ENCODE measurements around the gene MMP23B.
"Not testable (repeated sequence)": the region's sequence is repeated elsewhere in the genome, so short reads cannot be mapped to it uniquely, and the experiment has no call there.

The MMP23B gene

GRCh38 chr1:1672181-1672965 is 40.4 kb downstream of the MMP23B start:
- no peak for DNase-seq
- Histone ChIP-seq H3K27ac (ENCODE audit: insufficient read depth in 1 of 2, low read depth in 1 of 2, low read length in 2 of 2, poor library complexity in 1 of 2, severe bottlenecking in 2 of 2) (no peak overlapping the region), H3K9me3 (ENCODE audit: control extremely low read depth in 1 of 5, control insufficient read depth in 4 of 5, insufficient read depth in 2 of 5, low read depth in 1 of 5, low read length in 4 of 5) (no peaks in the 10 kb centered on the region), H3K36me3 (ENCODE audit: control insufficient read depth in 4 of 4, insufficient read depth in 4 of 4, low read length in 3 of 4) (peaks cover 0 to 48% (median 23%) of the 10 kb centered on the region in 4 experiments), H3K4me3 (ENCODE audit: control insufficient read depth in 1 of 7, extremely low read depth in 1 of 7, insufficient read depth in 4 of 7, low read depth in 2 of 7, low read length in 6 of 7) (no peak overlapping the region), H3K4me1 (ENCODE audit: control extremely low read depth in 1 of 4, control insufficient read depth in 4 of 4, insufficient read depth in 4 of 4, low read length in 3 of 4) (peaks cover 0 to 2% (median 1%) of the 10 kb centered on the region in 4 experiments), H3K27me3 (replicated peaks in 2 of 5; ENCODE audit: control insufficient read depth in 4 of 5, insufficient read depth in 5 of 5, low read length in 4 of 5) (no peaks in the 10 kb centered on the region)
- CTCF ChIA-PET: no interaction called here
- 96% methylated on average over 23 of the region's 25 CpGs for WGBS (ENCODE audit: insufficient coverage)
- POLR2A ChIA-PET: no interaction called here

- DNase-seq; H3K4me3 ChIP-seq (ENCODE audit: control insufficient read depth in 1 of 7, extremely low read depth in 1 of 7, insufficient read depth in 4 of 7, low read depth in 2 of 7, low read length in 6 of 7); H3K9me3 ChIP-seq (ENCODE audit: control extremely low read depth in 1 of 5, control insufficient read depth in 4 of 5, insufficient read depth in 2 of 5, low read depth in 1 of 5, low read length in 4 of 5); CTCF ChIA-PET; POLR2A ChIA-PET; H3K27ac ChIP-seq (ENCODE audit: insufficient read depth in 1 of 2, low read depth in 1 of 2, low read length in 2 of 2, poor library complexity in 1 of 2, severe bottlenecking in 2 of 2); H3K27me3 ChIP-seq (replicated peaks in 2 of 5; ENCODE audit: control insufficient read depth in 4 of 5, insufficient read depth in 5 of 5, low read length in 4 of 5): not testable (repeated sequence)
- Histone ChIP-seq H3K4me1 (ENCODE audit: control extremely low read depth in 1 of 4, control insufficient read depth in 4 of 4, insufficient read depth in 4 of 4, low read length in 3 of 4) (peaks cover 0 to 21% (median 18%) of the 10 kb centered on the region in 4 experiments), H3K36me3 (ENCODE audit: control insufficient read depth in 4 of 4, insufficient read depth in 4 of 4, low read length in 3 of 4) (peaks cover 0 to 30% (median 18%) of the 10 kb centered on the region in 4 experiments)
- 100% methylated on average over 7 of the region's 21 CpGs for WGBS (ENCODE audit: insufficient coverage)
These were observed 42.8 kb downstream of the MMP23B start for GRCh38 chr1:1674806-1675205.

- WGBS (ENCODE audit: insufficient coverage): no CpG with 5 or more reads among the region's 18 CpGs
- H3K36me3 ChIP-seq (ENCODE audit: control insufficient read depth in 4 of 4, insufficient read depth in 4 of 4, low read length in 3 of 4): peaks cover 0 to 27% (median 17%) of the 10 kb centered on the region in 4 experiments
- H3K4me3 ChIP-seq (ENCODE audit: control insufficient read depth in 1 of 7, extremely low read depth in 1 of 7, insufficient read depth in 4 of 7, low read depth in 2 of 7, low read length in 6 of 7); CTCF ChIA-PET; POLR2A ChIA-PET; DNase-seq; H3K9me3 ChIP-seq (ENCODE audit: control extremely low read depth in 1 of 5, control insufficient read depth in 4 of 5, insufficient read depth in 2 of 5, low read depth in 1 of 5, low read length in 4 of 5); H3K27me3 ChIP-seq (replicated peaks in 2 of 5; ENCODE audit: control insufficient read depth in 4 of 5, insufficient read depth in 5 of 5, low read length in 4 of 5); H3K27ac ChIP-seq (ENCODE audit: insufficient read depth in 1 of 2, low read depth in 1 of 2, low read length in 2 of 2, poor library complexity in 1 of 2, severe bottlenecking in 2 of 2): not testable (repeated sequence)
- H3K4me1 ChIP-seq (ENCODE audit: control extremely low read depth in 1 of 4, control insufficient read depth in 4 of 4, insufficient read depth in 4 of 4, low read length in 3 of 4): peaks cover 0 to 21% (median 18%) of the 10 kb centered on the region in 4 experiments
These were observed 43.2 kb downstream of the MMP23B start for GRCh38 chr1:1675218-1675617.

- H3K9me3 ChIP-seq (ENCODE audit: control extremely low read depth in 1 of 5, control insufficient read depth in 4 of 5, insufficient read depth in 2 of 5, low read depth in 1 of 5, low read length in 4 of 5); H3K27ac ChIP-seq (ENCODE audit: insufficient read depth in 1 of 2, low read depth in 1 of 2, low read length in 2 of 2, poor library complexity in 1 of 2, severe bottlenecking in 2 of 2); CTCF ChIA-PET; POLR2A ChIA-PET; H3K27me3 ChIP-seq (replicated peaks in 2 of 5; ENCODE audit: control insufficient read depth in 4 of 5, insufficient read depth in 5 of 5, low read length in 4 of 5); DNase-seq; H3K4me3 ChIP-seq (ENCODE audit: control insufficient read depth in 1 of 7, extremely low read depth in 1 of 7, insufficient read depth in 4 of 7, low read depth in 2 of 7, low read length in 6 of 7): not testable (repeated sequence)
- WGBS (ENCODE audit: insufficient coverage): no CpG with 5 or more reads among the region's 21 CpGs
- H3K4me1 ChIP-seq (ENCODE audit: control extremely low read depth in 1 of 4, control insufficient read depth in 4 of 4, insufficient read depth in 4 of 4, low read length in 3 of 4): peaks cover 0 to 21% (median 18%) of the 10 kb centered on the region in 4 experiments
- H3K36me3 ChIP-seq (ENCODE audit: control insufficient read depth in 4 of 4, insufficient read depth in 4 of 4, low read length in 3 of 4): peaks cover 0 to 23% (median 19%) of the 10 kb centered on the region in 4 experiments
These were observed 44.1 kb downstream of the MMP23B start for GRCh38 chr1:1676087-1676486.

- H3K27ac ChIP-seq (ENCODE audit: insufficient read depth in 1 of 2, low read depth in 1 of 2, low read length in 2 of 2, poor library complexity in 1 of 2, severe bottlenecking in 2 of 2): peak overlapping the region; percentile 40 to 63
- CTCF ChIA-PET: interaction anchor here (0.9 to 1.7 kb wide), 3 partner anchors 8 to 57 kb away, joined by 3 to 5 read pairs (median 3); no protein-coding TSS in a partner anchor
- POLR2A ChIA-PET: interaction anchor here (0.6 kb wide), 1 partner anchor 50 kb away, joined by 3 read pairs; no protein-coding TSS in a partner anchor
These were observed 46.0 kb downstream of the MMP23B start for GRCh38 chr1:1677718-1678580.

GRCh38 chr1:1678581-1679380 is 46.8 kb downstream of the MMP23B start:
- peaks cover 0 to 21% (median 18%) of the 10 kb centered on the region in 4 experiments for H3K4me1 ChIP-seq (ENCODE audit: control extremely low read depth in 1 of 4, control insufficient read depth in 4 of 4, insufficient read depth in 4 of 4, low read length in 3 of 4)
- H3K36me3 ChIP-seq (ENCODE audit: control insufficient read depth in 4 of 4, insufficient read depth in 4 of 4, low read length in 3 of 4): peaks cover 0 to 17% (median 9%) of the 10 kb centered on the region in 4 experiments
- ChIA-PET POLR2A (no interaction called here), CTCF (interaction anchor here (0.9 to 1.7 kb wide), 3 partner anchors 9 to 58 kb away, joined by 3 to 5 read pairs (median 3); no protein-coding TSS in a partner anchor)
- no peaks in the 10 kb centered on the region for H3K27me3 ChIP-seq (replicated peaks in 2 of 5; ENCODE audit: control insufficient read depth in 4 of 5, insufficient read depth in 5 of 5, low read length in 4 of 5)
- peak overlapping the region in 2 of 7 experiments; percentile 11 to 13 for H3K4me3 ChIP-seq (ENCODE audit: control insufficient read depth in 1 of 7, extremely low read depth in 1 of 7, insufficient read depth in 4 of 7, low read depth in 2 of 7, low read length in 6 of 7)
- WGBS (ENCODE audit: insufficient coverage): 90% methylated on average over 22 of the region's 24 CpGs
- peak in 2 of 3 donors; percentile 39 to 47 for DNase-seq
- peak overlapping the region in 1 of 2 experiments; percentile 63 for H3K27ac ChIP-seq (ENCODE audit: insufficient read depth in 1 of 2, low read depth in 1 of 2, low read length in 2 of 2, poor library complexity in 1 of 2, severe bottlenecking in 2 of 2)
- no peaks in the 10 kb centered on the region for H3K9me3 ChIP-seq (ENCODE audit: control extremely low read depth in 1 of 5, control insufficient read depth in 4 of 5, insufficient read depth in 2 of 5, low read depth in 1 of 5, low read length in 4 of 5)

More at GRCh38 chr1:1677718-1678580, 46.0 kb downstream of the MMP23B start:
- H3K36me3 ChIP-seq (ENCODE audit: control insufficient read depth in 4 of 4, insufficient read depth in 4 of 4, low read length in 3 of 4): peaks cover 0 to 12% (median 8%) of the 10 kb centered on the region in 4 experiments
- 33% methylated on average over 31 of the region's 39 CpGs for WGBS (ENCODE audit: insufficient coverage)
- no peaks in the 10 kb centered on the region for H3K9me3 ChIP-seq (ENCODE audit: control extremely low read depth in 1 of 5, control insufficient read depth in 4 of 5, insufficient read depth in 2 of 5, low read depth in 1 of 5, low read length in 4 of 5)
- peak overlapping the region in 4 of 7 experiments; percentile 19 to 51 (median 26) for H3K4me3 ChIP-seq (ENCODE audit: control insufficient read depth in 1 of 7, extremely low read depth in 1 of 7, insufficient read depth in 4 of 7, low read depth in 2 of 7, low read length in 6 of 7)
- DNase-seq: peak in 2 of 3 donors; percentile 64 to 75
- H3K27me3 ChIP-seq (replicated peaks in 2 of 5; ENCODE audit: control insufficient read depth in 4 of 5, insufficient read depth in 5 of 5, low read length in 4 of 5): no peaks in the 10 kb centered on the region
- peaks cover 0 to 21% (median 18%) of the 10 kb centered on the region in 4 experiments for H3K4me1 ChIP-seq (ENCODE audit: control extremely low read depth in 1 of 4, control insufficient read depth in 4 of 4, insufficient read depth in 4 of 4, low read length in 3 of 4)

Data from common myeloid progenitor, CD34-positive (primary cell).